Transverse colon (tissue), 3 donors: ENCODE data around the gene SMARCD1.

Experiments used
- POLR2A ChIP-seq: fragments of 450-650 bp; IDR thresholded peaks from one replicate; pipeline ENCODE4 v1.6.1; 2016; ENCODE audit warnings: antibody characterized with exemption, mild to moderate bottlenecking, moderate library complexity
- TF ChIP-seq, protein P1 (sequence below), 5 experiments: fragments of 200-600 bp in 3 of 5; fragments of 450-650 bp in 2 of 5; sonication (generic) in 3 of 5; IDR thresholded peaks; 1 replicate in 2 of 5; 2 replicates in 3 of 5; pipeline ENCODE4 v1.5.1; 2016 to 2017; ENCODE audit warnings: antibody characterized with exemption in 5 of 5, inconsistent platforms in 3 of 5, mild to moderate bottlenecking in 2 of 5, moderate library complexity in 1 of 5

DNA sequence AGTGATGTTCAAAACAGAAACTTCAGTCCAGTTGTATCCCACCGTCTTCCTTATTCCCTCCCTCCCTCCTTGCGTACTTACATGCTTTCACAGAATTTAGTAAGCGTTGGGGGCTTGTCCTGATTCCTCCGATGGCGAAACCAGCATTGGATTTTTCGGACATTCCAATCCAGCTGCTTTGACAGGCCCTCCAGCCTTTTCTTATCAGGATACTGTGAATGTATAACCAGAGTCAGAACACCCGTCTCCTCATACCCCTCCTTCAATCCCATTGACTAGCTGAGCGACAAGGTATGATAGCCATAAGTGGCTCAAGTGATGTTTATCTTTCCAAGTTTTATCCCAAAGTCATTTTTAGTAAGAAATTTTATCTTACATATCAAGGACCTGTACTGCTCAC, 57.9 kb downstream of the SMARCD1 start:
- TF ChIP-seq, protein P1, sequence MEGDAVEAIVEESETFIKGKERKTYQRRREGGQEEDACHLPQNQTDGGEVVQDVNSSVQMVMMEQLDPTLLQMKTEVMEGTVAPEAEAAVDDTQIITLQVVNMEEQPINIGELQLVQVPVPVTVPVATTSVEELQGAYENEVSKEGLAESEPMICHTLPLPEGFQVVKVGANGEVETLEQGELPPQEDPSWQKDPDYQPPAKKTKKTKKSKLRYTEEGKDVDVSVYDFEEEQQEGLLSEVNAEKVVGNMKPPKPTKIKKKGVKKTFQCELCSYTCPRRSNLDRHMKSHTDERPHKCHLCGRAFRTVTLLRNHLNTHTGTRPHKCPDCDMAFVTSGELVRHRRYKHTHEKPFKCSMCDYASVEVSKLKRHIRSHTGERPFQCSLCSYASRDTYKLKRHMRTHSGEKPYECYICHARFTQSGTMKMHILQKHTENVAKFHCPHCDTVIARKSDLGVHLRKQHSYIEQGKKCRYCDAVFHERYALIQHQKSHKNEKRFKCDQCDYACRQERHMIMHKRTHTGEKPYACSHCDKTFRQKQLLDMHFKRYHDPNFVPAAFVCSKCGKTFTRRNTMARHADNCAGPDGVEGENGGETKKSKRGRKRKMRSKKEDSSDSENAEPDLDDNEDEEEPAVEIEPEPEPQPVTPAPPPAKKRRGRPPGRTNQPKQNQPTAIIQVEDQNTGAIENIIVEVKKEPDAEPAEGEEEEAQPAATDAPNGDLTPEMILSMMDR (IDR thresholded peaks at IDR 0.05): no peak
- no peak for TF ChIP-seq POLR2A
